ENCODE measurements around the gene SNX33. TPM values are rescaled to one million over a fixed set of nuclear protein-coding genes. Genes with fewer than 3 reads are reported as not detected.

Gene SNX33
- total and polyA plus RNA-seq, 2 experiments from 2014 or later = 17.8 to 21.8 TPM

- Histone ChIP-seq H4K20me1 (ENCODE audit: insufficient read depth, poor library complexity, severe bottlenecking) (peaks cover 47% of the 10 kb centered on the region), H3K4me1 (ENCODE audit: insufficient read depth) (peaks cover 32% of the 10 kb centered on the region), H3K4me2 (no peak overlapping the region), H3K9me3 (ENCODE audit: low read depth) (no peaks in the 10 kb centered on the region), H3K4me3 (no peak overlapping the region), H3K36me3 (replicated peaks; ENCODE audit: insufficient read depth, low read depth) (no peaks in the 10 kb centered on the region), H3K79me2 (peaks cover 53% of the 10 kb centered on the region), H3K27me3 (no peaks in the 10 kb centered on the region), H2AFZ (no peak overlapping the region), H3K27ac (no peak overlapping the region), H3K9me2 (replicated peaks; ENCODE audit: insufficient read depth) (no peaks in the 10 kb centered on the region)
- 96% methylated on average over 22 of the region's 22 CpGs for WGBS (ENCODE audit: low lambda C conversion rate, missing lambda C conversion rate)
- no peak for DNase-seq (ENCODE audit: low spot score)
- no peak for TF ChIP-seq CTCF (IDR thresholded peaks at IDR 0.05; ENCODE audit: poor library complexity)
Observed at GRCh38 chr15:75656813-75657212, 9.1 kb downstream of the SNX33 start.

GRCh38 chr15:75659141-75659771 is 11.5 kb downstream of the SNX33 start:
- TF ChIP-seq CTCF (IDR thresholded peaks at IDR 0.05; ENCODE audit: poor library complexity) = no peak
- Histone ChIP-seq H3K79me2 (peaks cover 28% of the 10 kb centered on the region), H3K4me1 (ENCODE audit: insufficient read depth) (peaks cover 36% of the 10 kb centered on the region), H2AFZ (no peak overlapping the region), H3K9me3 (ENCODE audit: low read depth) (no peaks in the 10 kb centered on the region), H3K27ac (no peak overlapping the region), H3K4me3 (no peak overlapping the region), H4K20me1 (ENCODE audit: insufficient read depth, poor library complexity, severe bottlenecking) (peaks cover 25% of the 10 kb centered on the region), H3K9me2 (replicated peaks; ENCODE audit: insufficient read depth) (no peaks in the 10 kb centered on the region), H3K4me2 (no peak overlapping the region), H3K27me3 (no peaks in the 10 kb centered on the region), H3K36me3 (replicated peaks; ENCODE audit: insufficient read depth, low read depth) (no peaks in the 10 kb centered on the region)
- no peak for DNase-seq (ENCODE audit: low spot score)
- 94% methylated on average over 7 of the region's 9 CpGs for WGBS (ENCODE audit: low lambda C conversion rate, missing lambda C conversion rate)

- 94% methylated on average over 16 of the region's 17 CpGs for WGBS (ENCODE audit: low lambda C conversion rate, missing lambda C conversion rate)
- no peak for TF ChIP-seq CTCF (IDR thresholded peaks at IDR 0.05; ENCODE audit: poor library complexity)
- TF ChIP-seq EZH2 (IDR thresholded peaks at IDR 0.05; ENCODE audit: borderline replicate concordance) = no peak
- Histone ChIP-seq H3K9me3 (ENCODE audit: low read depth) (no peaks in the 10 kb centered on the region), H3K27ac (peak overlapping the region; percentile 78), H3K4me3 (no peak overlapping the region), H3K9me2 (replicated peaks; ENCODE audit: insufficient read depth) (no peaks in the 10 kb centered on the region), H3K36me3 (replicated peaks; ENCODE audit: insufficient read depth, low read depth) (no peaks in the 10 kb centered on the region), H3K4me1 (ENCODE audit: insufficient read depth) (peaks cover 39% of the 10 kb centered on the region), H4K20me1 (ENCODE audit: insufficient read depth, poor library complexity, severe bottlenecking) (peaks cover 16% of the 10 kb centered on the region), H2AFZ (no peak overlapping the region), H3K4me2 (no peak overlapping the region), H3K27me3 (no peaks in the 10 kb centered on the region), H3K79me2 (peaks cover 21% of the 10 kb centered on the region)
- no peak for DNase-seq (ENCODE audit: low spot score)
Observed at GRCh38 chr15:75659928-75660645, 12.4 kb downstream of the SNX33 start.

Data from hepatocyte (in vitro differentiated cells).